COLO829 (cell line): ENCODE data around the gene SNRPD3.
A peak's percentile ranks its signal among the peaks of the same experiment; 100 is the strongest.

Experiments used
- DNase-seq: peaks from one replicate; pipeline ENCODE4 v3.0.0; 2012; ENCODE audit warnings: low spot score

Gene SNRPD3

GRCh38 chr22:24571266-24571665 lies 15.5 kb downstream of the SNRPD3 start:
- no peak for DNase-seq

GRCh38 chr22:24576778-24577177 lies 21.0 kb downstream of the SNRPD3 start:
- no peak for DNase-seq

DNA sequence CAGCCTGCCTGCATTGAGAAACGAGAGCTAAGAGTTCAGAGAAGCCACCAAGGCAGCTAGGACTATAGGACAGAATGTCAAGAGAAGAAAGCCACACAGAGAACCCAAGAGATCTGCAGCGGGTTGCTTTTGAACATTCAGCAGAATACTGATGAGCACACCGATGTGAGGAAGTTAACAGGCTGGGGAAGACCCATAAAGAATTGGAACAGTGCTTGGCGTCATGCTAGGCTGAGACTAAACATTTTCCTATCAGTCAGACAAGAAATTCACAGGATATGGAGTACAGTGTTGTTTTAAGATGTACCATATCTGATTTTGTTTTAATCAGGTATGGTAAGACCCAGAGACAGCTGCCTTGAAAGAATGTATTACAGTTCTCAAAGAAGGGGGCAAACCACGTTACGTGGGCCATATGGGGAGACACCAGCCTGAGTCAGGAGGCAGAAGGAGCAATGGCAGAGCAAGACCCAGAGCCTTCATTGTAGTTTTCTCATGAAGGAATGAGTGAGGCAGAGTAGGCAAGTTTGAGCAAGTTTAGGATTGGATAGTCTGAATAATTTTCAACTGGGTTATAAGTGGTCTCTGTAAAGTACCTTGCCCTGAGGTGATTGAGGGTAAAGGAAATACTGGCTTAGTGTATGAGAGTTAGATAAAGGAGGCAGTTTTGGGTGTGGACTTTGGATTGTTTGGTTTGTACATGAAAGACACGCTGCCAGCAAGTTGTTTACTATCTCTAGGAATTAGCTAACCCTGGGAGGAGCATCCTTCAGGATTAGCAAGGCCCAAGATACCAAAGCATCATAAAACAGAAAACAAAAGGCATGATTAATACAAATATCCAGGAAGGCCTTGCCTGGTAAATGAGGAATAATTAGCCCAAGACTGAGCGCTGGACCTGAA lies 22.8 kb downstream of the SNRPD3 start:
- DNase-seq, result no peak

DNA sequence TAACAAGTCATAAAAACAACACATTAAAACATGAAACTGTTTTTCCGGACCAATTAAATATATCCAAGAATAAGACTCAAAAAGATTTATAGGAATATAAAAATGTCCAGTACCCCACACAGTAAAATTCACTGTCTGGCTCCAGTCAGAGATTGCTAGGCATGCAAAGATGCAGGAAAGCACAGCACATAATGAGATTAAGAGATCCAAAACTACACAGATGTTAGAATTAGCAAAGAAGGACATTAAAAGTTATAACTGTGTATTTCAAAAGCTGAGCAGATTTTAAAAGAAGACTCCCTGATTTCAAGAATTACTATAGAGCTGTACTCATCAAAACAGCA lies 23.4 kb downstream of the SNRPD3 start:
- no peak for DNase-seq

DNA sequence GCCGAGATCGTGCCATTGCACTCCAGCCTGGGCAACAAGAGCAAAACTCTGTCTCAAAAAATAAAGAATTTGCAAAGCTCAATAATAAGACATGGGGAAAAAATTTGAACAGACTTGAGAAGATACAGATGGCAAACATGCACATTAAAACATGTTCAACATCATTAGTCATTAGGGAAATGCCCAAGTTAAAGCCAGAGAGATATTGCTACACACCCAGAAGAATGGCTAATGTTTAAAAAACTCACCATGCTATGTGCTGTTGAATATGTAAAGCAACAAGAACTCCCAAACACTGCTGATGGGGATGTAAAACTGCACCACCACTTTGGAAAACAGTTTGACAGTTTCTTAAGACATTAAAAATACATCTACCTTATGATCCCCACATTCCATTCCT lies 24.5 kb downstream of the SNRPD3 start:
- no peak for DNase-seq

GRCh38 chr22:24582056-24582814 lies 26.4 kb downstream of the SNRPD3 start:
- DNase-seq, result no peak

- DNase-seq, result no peak
Observed at GRCh38 chr22:24583221-24584165, 27.7 kb downstream of the SNRPD3 start.

DNA sequence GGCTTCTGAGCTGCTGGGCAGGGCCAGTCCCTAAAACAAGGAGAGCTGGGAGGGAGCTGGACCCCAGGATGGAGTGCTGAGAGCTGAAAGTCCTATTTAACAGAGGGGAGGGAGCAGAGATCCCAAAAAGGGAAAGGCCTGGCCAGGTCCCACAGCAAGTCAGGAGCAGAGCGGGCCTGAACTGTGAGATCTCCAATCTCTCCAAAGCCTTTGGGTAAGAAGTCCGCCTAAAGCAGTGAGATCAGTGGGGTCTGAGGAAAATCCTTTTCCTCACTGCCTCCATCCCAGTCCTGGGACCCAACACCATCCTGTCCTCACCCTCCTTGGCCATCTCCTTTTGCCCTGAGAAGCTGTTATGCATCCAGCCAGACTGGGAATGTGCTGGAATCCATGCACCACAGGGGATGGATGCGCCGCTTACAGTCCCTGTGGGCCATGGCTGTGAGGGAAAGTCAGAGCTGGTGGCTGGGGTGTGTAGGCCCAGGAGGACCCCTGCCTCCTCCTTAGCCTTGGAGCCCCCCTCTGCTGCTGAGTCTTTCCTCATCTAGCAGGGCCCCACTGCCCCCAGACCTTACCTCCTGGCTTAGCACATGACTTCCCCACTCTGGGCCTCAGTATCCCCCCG lies 28.5 kb downstream of the SNRPD3 start:
- no peak for DNase-seq

GRCh38 chr22:24584871-24585411 lies 29.1 kb downstream of the SNRPD3 start:
- DNase-seq, result no peak

GRCh38 chr22:24585461-24585860 lies 29.7 kb downstream of the SNRPD3 start:
- DNase-seq, result no peak

GRCh38 chr22:24585927-24586546 lies 30.2 kb downstream of the SNRPD3 start:
- DNase-seq, result no peak

- DNase-seq, result no peak
Observed at GRCh38 chr22:24587251-24587650, 31.5 kb downstream of the SNRPD3 start.

DNA sequence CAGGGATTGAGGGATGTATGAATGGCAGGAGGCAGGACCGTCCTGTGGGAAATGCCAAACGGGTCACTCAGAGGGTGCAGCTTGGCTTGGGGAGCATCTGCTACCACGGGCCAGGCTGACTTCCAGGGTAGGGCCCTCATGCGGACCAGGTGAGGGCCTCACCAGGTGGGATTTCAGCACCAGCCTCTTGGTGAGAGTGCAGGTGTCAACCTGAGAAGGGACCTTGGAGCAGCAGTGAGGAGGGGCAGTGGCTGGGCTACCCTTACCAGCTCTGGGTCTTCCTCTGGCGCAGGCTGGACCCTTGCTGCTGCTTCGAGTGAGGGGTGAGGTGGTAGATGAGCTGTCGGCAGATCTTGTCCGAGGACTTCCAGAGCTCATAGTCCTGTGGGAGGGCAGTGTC lies 32.1 kb downstream of the SNRPD3 start:
- no peak for DNase-seq

DNA sequence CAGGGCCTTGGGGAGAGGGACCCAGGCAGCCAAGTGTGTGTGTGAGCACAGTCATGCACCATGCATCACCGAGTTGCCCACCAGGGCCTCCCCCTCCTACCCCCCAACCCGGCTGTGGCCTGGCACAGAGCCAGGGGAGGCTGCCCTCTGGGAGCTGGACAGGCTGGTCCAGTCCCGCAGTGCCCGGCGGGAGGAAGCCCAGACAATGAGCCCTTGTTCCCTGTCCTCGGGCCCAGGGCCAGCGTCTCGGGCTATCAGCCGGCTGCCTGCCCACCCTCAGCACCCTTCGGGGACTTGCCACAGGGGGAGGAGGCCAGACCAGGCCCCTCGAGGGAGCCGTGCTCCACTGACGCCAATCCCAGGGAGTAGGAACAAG lies 32.6 kb downstream of the SNRPD3 start:
- peak; percentile 79 for DNase-seq

- no peak for DNase-seq
Observed at GRCh38 chr22:24588757-24589481, 33.1 kb downstream of the SNRPD3 start.

DNA sequence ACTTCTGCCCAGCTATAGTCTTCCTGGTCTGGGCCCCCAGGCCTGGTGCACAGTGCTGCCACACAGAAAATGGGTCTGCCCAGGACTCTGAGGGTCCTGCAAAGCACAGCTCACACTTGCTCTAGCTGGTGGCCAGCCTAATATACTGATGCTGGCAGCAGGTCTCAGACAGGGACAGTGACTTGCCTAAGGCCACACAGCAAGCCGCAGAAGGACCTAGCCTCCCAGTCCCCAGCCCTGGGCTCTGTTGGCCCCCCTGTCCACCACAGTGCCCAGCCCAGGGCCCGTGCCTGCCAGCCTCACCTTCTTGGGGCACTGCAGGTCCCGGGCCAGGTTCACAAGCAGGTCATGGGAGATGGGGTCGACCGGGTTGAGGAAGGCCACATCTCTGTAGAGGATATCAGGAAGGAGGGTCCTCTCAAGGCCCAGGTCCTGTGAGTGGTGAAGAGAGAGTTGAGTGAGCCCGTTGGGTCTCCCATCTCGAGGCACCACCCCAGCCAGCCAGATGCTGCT lies 33.8 kb downstream of the SNRPD3 start:
- no peak for DNase-seq

DNA sequence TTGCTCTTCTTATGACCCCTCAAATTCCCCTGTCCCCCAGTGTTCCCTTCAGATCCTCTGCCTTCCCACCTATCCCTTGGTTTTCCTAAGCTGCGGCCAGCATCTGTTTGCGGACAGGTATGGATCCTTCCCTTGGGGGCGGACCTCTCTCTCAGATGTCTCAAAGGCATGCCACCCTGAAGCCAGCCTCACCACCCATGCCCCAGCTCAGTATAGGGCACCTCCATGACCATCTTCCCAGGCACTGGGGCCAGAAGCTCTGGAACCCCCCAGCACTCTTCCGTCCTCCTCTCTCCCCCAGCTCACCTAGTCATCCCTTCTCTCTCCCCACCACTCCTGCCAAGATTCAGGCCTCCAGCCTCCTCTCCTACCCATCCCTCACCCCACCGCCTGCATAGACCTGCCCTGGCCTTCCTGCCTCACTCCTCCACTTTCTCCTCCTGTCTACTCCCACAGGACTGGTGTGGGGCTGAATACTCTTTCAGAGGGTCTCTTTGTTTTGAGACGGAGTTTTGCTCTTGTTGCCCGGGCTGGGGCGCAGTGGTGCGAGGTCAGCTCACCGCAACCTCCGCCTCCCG lies 34.9 kb downstream of the SNRPD3 start:
- no peak for DNase-seq

DNA sequence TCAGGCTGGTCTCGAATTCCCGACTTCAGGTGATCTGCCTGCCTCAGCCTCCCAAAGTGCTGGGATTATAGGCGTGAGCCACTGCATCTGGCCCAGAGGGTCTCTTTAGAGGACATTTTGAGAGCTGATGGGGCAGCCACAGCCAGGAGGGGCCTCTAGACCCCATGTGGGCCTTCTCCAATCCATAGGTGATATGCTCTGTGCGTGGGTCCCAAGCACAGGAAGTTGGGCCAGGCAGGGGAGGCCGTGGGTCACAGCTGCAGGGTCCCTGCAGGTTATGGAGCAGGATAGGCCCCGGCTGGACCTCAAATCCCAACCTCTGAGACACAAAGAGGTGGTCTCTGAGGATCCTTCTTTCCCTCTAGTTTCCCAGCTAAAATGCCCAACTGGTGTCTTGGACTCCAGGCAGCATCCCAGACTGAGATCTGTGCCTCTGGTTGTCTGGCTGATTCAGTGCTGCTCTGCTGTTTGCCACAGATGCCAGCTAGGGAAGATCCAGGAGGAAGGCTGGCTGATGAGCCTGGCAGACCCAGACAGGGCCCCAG lies 35.6 kb downstream of the SNRPD3 start:
- DNase-seq, result no peak

DNA sequence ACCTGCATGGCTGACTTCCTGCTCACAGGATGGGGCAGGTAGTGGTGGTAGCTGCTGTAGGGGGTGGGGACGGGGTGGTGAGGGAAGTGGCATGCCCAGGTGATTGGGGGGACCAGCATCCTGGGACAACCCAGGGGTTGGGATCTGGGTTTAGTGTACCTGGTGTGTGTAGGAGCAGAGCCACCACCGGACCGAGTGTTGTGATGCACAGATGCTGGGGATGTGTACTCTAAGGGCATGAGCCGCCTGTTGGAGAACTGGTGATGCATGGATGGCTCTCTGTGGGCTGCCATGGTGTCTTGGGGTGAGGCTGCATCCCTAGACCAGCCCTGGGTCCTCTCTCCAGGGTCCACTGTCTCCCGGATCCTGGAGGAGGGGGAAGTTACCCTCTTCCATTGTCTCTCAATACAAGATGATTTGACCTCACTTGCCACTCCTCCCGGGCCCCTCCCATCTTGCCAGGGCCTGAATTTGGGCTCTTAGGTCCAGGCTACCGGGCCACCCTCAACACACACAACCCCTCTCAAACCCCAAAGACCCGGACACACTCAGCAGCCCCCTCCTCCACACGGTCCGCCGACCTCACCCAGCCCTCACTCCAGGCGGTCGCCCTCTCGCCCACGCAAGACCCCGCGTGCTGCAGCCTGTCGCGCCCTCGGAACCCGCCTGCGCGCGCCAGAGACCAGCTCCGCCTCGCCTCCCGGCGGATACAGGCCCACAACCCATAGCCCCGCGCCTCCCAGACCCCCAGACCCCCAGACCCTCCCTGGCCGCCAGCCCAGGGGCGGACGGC lies 36.5 kb downstream of the SNRPD3 start:
- no peak for DNase-seq
